GM19351 (cell line): ENCODE measurements around the gene C8G.
A peak's percentile ranks its signal among the peaks of the same experiment; 100 is the strongest.

Experiments
- ATAC-seq: cut with Tn5 transposase; IDR thresholded peaks from one replicate; pipeline ENCODE4 v1.9.1; 2021; ENCODE audit warnings: mild to moderate bottlenecking, moderate library complexity; ENCODE audit not compliant: unreplicated experiment

Gene C8G

GRCh38 chr9:136940526-136941230 is 4.4 kb upstream of the C8G start:
- ATAC-seq = no peak

- ATAC-seq = no peak
Observed at GRCh38 chr9:136941231-136942111, 3.6 kb upstream of the C8G start.

- no peak for ATAC-seq
Observed at GRCh38 chr9:136942112-136942880, 2.7 kb upstream of the C8G start.

- ATAC-seq = no peak
Observed at GRCh38 chr9:136942881-136943230, 2.2 kb upstream of the C8G start.

GRCh38 chr9:136943291-136944211 is 1.5 kb upstream of the C8G start:
- peak; percentile 13 for ATAC-seq

- peak; percentile 43 for ATAC-seq
Observed at GRCh38 chr9:136944212-136944518, 878 bp upstream of the C8G start.

- ATAC-seq = no peak
Observed at GRCh38 chr9:136945333-136946227, 537 bp downstream of the C8G start.

- ATAC-seq = no peak
Observed at GRCh38 chr9:136946228-136947027, 1.4 kb downstream of the C8G start.

GRCh38 chr9:136947028-136947891 is 2.2 kb downstream of the C8G start:
- no peak for ATAC-seq

GRCh38 chr9:136947955-136948510 is 3.0 kb downstream of the C8G start:
- ATAC-seq = no peak

GRCh38 chr9:136949239-136949816 is 4.3 kb downstream of the C8G start:
- no peak for ATAC-seq

GRCh38 chr9:136949817-136950655 is 5.0 kb downstream of the C8G start:
- peak; percentile 90 for ATAC-seq

- ATAC-seq = no peak
Observed at GRCh38 chr9:136950656-136951276, 5.7 kb downstream of the C8G start.

- no peak for ATAC-seq
Observed at GRCh38 chr9:136951541-136952320, 6.7 kb downstream of the C8G start, which contains the start of gene LCN12. Gene LCN12, plus strand, starts transcription at chr9:136952273. Its CDS starts 55 bp downstream, at chr9:136952328.

GRCh38 chr9:136952321-136952850 is 7.3 kb downstream of the C8G start:
- ATAC-seq = no peak
